ENCODE results near the gene UQCRHL.
"Not testable (repeated sequence)": the region's sequence is repeated elsewhere in the genome, so short reads cannot be mapped to it uniquely, and the experiment has no call there.

UQCRHL gene

GRCh38 chr1:15835205-15835740 is 27.8 kb upstream of the UQCRHL start:
- DNase-seq, result no peak

- DNase-seq, result peak; percentile 93
These were observed 27.2 kb upstream of the UQCRHL start for GRCh38 chr1:15834406-15835204.

- DNase-seq, result no peak
These were observed 26.5 kb upstream of the UQCRHL start for GRCh38 chr1:15833842-15834405.

- DNase-seq, result no peak
These were observed 25.7 kb upstream of the UQCRHL start for GRCh38 chr1:15833069-15833679.

GRCh38 chr1:15830258-15830657 is 22.8 kb upstream of the UQCRHL start:
- no peak for DNase-seq

GRCh38 chr1:15828931-15829330 is 21.5 kb upstream of the UQCRHL start:
- not testable (repeated sequence) for DNase-seq

- DNase-seq, result not testable (repeated sequence)
These were observed 20.1 kb upstream of the UQCRHL start for GRCh38 chr1:15827567-15827966.

GRCh38 chr1:15826810-15827507 is 19.5 kb upstream of the UQCRHL start:
- no peak for DNase-seq

GRCh38 chr1:15825800-15826199 is 18.4 kb upstream of the UQCRHL start:
- no peak for DNase-seq

- DNase-seq, result no peak
These were observed 13.0 kb upstream of the UQCRHL start for GRCh38 chr1:15820478-15820877.

GRCh38 chr1:15816674-15817073 is 9.2 kb upstream of the UQCRHL start:
- no peak for DNase-seq

GRCh38 chr1:15810073-15810472 is 2.6 kb upstream of the UQCRHL start:
- DNase-seq, result no peak

- no peak for DNase-seq
These were observed 1.5 kb upstream of the UQCRHL start for GRCh38 chr1:15808955-15809354.

- DNase-seq, result no peak
These were observed 328 bp downstream of the UQCRHL start for GRCh38 chr1:15807121-15807520.

- DNase-seq, result no peak
These were observed 3.4 kb downstream of the UQCRHL start for GRCh38 chr1:15804060-15804459.

- DNase-seq, result no peak
These were observed 4.1 kb downstream of the UQCRHL start for GRCh38 chr1:15803380-15803779.

- DNase-seq, result no peak
These were observed 5.0 kb downstream of the UQCRHL start for GRCh38 chr1:15802234-15802965.

- no peak for DNase-seq
These were observed 7.3 kb downstream of the UQCRHL start for GRCh38 chr1:15799928-15800835.

GRCh38 chr1:15799004-15799867 is 8.2 kb downstream of the UQCRHL start:
- no peak for DNase-seq

- no peak for DNase-seq
These were observed 9.6 kb downstream of the UQCRHL start for GRCh38 chr1:15797614-15798390.

All from right forelimb (tissue), 1 donor.